Breast epithelium (tissue), 3 donors: ENCODE results near the gene ALOX15.

Experiments
- CTCF ChIP-seq, 3 donors: fragments of 450-650 bp; IDR thresholded peaks; one replicate each; pipeline ENCODE4 v1.5.1; 2016 to 2017; ENCODE audit warnings: antibody characterized with exemption in 3 of 3, mild to moderate bottlenecking in 3 of 3, moderate library complexity in 3 of 3
- POLR2A ChIP-seq: fragments of 450-650 bp; IDR thresholded peaks from one replicate; pipeline ENCODE4 v1.6.1; 2016; ENCODE audit warnings: antibody characterized with exemption, mild to moderate bottlenecking, moderate library complexity
- POLR2AphosphoS5 ChIP-seq, 3 donors: sonication (generic); formaldehyde crosslinking; IDR thresholded peaks; one replicate each; pipeline ENCODE4 v1.6.1; 2017; ENCODE audit warnings: antibody characterized with exemption in 3 of 3

GRCh38 chr17:4674685-4674998 is 33.2 kb upstream of the ALOX15 start:
- TF ChIP-seq CTCF (IDR thresholded peaks at IDR 0.05): no peak
- TF ChIP-seq POLR2A: no peak
- no peak for TF ChIP-seq POLR2AphosphoS5 (IDR thresholded peaks at IDR 0.05)
